ENCODE measurements around the gene SV2C.
"Not testable (repeated sequence)": the region's sequence is repeated elsewhere in the genome, so short reads cannot be mapped to it uniquely, and the experiment has no call there.

SV2C gene

DNA sequence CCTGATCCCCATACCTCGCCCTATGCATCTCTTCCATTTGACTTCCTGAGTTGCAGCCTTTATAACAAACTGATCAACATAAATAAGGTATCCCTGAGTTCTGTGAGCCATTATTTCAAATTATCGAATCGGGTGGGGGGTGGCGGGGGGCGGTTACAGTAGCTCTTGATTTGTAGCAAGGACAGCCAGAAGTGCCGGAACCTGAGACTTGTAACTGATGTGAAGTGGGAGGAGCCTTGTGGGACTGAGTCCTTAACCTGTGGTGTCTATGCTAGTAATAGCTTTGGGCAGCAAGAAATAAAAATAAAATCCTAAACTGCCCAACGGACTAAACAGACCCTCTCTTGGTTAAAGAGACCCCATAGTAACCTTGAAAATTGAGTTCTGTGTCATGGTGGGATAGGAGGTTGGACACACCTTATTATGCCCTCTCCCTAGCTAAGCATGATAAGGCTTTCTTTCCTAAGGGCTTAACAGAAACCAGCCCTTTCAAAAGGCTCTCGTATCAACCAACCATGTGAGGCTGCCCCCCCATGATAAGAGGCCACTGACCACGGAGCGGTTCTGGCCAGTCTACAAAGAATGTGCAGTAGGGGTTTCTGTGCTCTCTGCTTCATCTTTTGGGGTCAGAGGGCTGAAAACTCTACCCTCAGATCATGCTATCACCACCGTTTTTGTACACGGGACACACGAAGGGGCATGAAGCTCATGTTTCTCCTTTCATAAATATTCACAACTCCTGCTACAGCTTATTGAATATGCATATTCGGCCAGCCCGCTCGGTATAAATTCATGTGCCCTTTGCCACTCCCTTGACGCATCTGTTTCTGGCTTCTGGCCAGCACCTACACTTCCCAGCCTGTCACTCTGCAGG, 280.4 kb downstream of the SV2C start:
- no peak for DNase-seq

DNA sequence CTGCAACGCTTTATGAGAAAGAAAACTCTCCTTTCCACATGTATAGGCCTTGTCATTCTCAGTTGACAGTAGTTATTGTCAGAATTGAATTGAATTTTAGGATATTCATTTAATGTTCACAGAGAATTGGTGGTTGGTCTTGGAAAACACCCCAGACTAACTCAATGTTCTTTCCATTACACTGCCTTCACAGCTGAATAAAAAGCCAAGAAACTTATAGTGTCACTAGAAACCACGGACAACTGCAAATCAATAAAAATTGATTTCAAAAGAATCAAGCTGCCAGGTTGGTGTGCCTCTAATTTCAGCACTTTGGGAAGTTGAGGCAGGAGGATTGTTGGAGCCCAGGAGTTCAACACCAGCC, 281.0 kb downstream of the SV2C start:
- no peak for DNase-seq

DNA sequence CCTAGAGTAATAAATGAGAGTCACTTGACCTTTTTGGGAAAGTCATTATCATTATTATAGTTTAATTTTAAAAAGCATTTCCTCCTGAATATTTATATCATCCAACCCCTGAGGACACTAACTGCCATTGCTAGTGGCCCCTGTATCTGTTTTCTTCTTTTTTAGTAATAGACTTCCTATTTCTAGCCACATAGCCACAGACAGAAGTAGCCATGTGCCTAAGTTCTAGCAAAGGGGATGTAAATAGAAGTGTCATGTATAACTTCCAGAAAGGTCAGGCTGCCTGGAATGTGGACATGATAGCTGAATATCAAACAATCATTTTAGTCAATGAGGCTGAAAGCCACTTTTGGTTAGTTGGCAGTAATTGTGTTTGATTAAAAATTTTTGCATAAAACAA, 282.4 kb downstream of the SV2C start:
- DNase-seq = no peak

DNA sequence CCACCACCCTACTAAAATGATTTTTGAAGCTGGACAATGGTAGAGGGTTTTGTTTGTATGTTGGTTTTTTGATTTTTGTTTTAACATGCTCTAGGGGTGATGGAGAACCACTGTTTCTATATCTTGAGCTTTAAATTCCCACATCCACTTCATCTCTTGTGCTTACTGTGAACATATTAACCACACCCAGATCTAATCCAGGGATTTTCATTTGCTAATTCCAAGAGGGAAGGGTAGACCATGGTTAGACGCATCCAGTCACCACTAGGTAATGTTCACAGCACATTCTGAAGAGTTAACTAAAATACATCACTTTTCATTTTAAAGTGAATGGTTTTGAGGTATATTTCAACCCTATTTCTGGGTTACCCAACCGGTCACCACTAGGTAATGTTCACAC, 283.4 kb downstream of the SV2C start:
- DNase-seq = no peak

DNA sequence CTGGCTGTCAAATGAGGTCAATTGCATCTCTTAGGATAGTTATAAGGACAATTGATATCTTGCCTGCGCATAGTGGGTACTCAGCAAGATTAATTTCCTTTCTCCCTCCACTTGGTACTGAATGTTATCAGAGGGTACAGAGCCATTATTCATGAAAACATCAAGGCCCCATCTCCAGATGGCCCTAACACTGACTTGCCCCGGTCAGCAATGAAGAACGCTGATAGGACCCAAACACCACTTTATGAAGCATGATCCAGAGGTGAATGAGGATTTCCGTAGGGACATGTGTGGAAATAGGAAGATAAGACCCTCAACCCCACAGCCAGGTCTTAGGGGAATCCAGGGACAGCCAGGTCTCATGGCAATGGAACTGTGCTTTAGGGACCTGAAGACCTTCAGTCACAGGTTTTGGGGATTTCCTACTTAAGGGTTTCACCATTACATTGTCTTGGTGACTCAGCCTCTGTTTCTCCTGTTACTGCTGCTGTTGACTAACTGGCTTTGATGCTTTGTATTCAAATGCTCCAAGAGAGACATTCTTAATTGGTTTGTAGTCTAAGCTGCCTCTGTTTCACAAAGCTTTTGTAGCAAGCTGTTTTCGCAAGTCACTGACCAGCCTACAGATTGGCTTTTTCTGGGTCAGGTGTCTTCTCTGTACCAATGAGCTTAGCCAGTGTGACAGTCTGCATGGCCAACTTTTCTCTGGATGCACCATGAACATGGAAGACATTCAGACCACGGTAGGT, 284.6 kb downstream of the SV2C start:
- no peak for DNase-seq

DNA sequence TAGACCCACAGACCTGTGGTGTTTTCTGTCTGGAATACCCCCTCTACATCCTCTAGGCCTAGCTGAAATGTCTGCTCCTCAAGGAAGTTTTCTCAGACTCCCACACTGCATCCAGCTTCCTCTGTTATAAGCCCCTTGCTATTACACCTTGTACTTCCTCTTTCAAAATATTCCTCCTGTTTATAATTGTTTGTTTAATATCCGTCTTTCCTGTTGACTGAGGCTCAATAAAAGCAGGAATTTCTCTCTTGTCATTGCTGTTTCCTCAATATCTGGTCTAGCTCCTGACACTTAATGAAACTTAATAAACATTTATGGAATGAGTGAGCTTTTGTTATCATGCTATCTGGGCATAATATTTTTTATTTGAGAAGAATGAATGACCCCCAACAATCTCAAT, 285.8 kb downstream of the SV2C start:
- DNase-seq = no peak

DNA sequence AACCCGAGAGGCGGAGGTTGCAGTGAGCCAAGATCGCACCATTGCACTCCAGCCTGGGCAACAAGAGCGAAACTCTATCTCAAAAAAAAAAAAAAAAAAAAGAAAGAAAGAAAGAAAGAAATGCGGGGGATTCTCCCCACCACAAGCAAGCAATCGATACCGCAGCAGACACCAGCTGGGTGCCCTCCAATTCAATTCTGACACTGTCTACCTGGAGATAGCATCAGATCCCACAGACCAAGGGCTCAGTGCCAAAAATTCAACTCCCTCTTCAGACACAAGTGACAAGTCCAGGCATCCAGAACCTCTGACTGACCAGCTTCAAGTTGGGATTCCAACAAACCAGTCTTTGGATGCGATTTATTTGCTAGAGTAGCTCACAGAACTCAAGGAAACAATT, 286.5 kb downstream of the SV2C start:
- not testable (repeated sequence) for DNase-seq

DNA sequence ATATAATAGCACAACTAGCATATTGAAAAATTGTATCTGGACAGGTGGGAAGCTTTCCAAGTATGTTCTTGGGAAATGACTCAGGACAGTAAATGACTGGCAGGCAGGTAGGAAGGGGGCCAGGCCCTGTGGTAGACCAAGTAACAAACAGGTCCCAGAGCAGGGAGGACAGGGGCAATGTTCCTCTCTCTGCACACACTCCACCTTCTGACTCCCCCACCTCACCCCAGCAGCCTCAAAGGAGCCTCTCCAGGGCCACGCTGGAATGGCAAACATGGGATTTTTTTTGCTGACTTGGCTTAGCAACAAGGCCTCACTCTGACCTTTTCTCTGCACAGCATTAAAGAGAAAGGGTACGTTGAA, 288.8 kb downstream of the SV2C start:
- no peak for DNase-seq

DNA sequence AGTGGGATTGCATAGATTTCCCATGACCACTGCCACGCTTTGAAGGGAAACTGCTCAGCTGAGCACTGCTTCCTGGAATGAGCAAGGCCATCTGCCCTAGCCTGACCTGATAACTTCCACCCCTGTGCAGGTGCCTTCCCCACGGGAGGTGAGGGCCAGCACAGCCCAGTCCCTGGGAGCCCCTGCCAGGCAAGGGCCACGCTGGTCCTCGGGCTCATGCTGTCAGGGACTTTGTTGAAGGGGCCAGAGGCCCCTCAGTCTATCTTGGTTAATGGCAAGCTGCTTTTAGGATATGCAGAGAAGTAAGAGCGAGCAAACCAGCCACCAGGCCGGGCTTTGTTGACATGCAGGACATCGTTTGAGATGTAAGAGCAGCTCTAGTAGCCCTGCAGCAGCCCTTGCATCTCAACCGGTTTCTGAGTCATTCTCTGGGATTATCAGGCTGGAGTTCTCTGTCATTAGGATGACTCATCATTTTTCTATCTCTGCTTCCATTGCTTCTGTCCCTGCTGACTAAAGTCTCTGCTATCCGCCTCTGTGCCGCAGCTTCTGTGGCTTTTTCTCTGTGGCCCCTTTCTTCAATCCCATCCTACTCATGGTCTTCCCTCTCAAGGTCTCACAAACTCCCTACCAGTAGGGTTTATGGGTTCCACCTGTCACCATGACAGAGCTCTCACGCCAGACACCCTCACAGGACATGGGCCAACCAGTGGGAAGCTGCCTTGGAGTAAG, 289.3 kb downstream of the SV2C start:
- DNase-seq = no peak

DNA sequence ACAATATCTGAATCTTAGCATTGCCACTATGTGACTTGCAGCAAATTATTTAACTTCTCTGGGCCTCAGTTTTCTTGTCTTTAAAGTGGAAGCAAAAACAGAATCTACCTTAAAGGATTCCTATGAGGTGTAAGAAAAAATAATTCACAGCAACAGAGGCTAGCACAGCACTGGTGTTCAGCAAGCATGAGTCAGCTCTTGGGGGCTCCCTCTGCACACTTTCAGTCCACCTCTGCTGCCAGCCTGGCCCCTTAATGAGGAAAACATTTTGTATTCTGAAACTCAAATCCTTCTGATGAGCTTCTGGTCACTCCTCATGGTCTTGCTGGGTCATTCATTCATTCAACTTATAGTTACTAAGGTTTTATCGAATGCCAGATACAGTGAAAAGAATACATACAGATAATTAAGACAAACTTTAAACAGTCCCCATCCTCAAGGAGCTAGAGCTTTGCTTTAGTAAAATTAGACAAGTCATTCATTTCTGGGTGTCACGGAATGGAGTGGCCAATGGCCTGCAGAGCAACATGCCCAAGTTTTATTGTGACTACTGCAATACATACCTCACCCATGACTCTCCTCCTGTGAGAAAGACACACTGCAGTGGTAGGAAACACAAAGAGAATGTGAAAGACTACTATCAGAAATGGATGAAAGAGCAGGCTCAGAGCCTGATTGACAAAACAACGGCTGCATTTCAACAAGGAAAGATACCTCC, 293.1 kb downstream of the SV2C start:
- no peak for DNase-seq

DNA sequence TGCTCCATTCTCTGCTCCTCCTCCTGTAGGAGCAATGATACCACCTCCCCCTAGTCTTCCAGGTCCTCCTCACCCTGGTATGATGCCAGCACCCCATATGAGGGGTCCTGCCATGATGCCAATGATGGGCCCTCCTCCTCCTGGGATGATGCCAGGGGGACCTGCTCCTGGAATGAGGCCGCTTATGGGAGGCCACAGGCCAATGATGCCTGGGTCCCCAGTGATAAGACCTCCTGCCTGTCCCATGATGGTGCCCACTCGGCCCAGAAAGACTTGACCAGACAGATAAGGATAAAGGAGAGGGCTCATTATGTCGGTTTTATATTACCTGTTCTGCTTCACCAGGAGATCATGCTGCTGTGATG, 293.7 kb downstream of the SV2C start:
- DNase-seq = no peak

DNA sequence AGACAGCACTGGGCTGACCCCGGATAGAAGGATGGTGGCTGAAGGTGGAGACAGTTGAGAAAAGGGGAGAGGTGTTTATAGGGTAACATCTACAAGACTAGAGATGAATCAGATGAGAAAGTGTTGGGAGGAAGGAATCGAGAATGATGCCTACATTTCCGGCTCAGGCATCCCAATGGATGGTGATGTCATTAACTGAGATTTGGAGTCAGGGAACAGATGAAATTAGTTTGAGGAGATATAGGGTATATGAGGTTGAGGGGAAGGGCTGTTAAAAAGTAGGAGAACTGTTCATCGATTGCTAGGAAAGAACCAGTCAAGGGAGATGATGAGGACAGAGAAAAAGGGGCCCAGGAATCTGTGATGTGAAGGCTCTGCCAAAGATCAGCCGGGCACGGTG, 295.2 kb downstream of the SV2C start:
- DNase-seq = no peak

DNA sequence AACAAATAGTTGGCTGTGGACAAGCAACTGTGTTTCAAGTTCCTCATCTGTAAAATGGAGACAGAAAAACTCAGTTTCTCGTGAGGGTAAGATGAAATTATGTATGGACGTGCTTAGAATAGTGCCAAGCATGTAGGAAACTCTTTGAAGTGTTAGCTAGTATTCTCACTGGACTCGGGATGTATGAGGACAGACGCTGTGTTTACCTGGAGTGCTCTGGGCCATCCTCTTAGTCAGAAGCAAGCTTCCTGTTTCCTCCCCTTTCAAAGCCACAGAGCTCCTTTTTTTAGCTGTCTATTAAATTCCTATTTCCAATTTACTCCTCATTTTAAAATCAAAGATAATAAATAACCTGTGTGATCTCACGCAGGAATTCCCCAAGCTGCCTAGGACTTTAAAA, 296.1 kb downstream of the SV2C start:
- DNase-seq = no peak

DNA sequence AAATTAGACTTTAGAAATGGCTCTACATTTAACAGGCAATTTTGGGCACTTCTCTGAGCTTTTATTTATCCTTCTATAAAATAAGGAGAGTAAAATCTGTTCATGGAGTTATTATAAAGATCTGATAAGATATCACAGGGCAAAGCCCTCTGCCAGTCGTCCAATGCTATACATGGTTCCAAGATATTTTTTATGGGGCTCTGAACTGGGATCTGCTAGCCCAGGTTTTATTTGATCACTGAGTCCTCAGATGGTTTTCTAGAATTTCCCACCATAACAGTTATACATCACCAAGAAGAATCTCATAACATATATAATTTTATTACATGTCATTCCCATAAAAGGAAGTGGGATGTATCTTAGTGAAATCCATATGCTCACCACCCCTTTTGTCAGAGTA, 296.7 kb downstream of the SV2C start:
- no peak for DNase-seq

DNA sequence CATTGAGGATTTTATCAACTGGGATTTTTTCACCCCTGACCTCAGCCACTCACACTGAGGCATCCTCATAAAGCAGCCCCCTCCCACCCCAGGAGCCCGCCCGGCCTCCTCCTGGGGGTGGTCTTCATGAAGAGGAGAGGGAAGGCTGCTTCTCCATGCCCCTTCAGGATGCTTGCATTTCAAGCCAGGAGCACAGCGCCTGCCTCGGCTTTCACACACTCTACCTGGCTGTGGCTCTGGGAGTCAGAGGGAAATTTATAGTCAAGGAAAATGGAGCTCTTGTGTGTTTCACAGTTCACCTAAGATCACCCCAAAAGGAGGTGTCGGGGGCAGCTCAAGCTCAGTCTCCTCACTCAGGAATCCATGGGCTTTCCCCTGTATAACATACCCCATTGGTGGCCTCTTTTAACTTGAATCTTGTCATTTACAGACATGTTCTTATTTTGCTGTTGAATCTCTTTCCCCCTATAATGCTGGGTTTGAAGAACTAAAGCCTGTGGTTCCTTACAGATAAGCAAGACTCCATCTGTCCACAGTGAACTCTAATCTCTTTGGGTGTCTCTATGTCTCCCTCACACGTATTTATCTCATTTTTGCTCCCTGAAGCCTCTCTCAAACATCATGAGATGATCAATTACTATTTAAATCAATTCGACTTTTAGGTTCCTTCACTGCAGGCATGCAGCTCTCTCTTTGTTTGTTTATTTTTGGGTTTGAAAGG, 297.3 kb downstream of the SV2C start:
- no peak for DNase-seq

DNA sequence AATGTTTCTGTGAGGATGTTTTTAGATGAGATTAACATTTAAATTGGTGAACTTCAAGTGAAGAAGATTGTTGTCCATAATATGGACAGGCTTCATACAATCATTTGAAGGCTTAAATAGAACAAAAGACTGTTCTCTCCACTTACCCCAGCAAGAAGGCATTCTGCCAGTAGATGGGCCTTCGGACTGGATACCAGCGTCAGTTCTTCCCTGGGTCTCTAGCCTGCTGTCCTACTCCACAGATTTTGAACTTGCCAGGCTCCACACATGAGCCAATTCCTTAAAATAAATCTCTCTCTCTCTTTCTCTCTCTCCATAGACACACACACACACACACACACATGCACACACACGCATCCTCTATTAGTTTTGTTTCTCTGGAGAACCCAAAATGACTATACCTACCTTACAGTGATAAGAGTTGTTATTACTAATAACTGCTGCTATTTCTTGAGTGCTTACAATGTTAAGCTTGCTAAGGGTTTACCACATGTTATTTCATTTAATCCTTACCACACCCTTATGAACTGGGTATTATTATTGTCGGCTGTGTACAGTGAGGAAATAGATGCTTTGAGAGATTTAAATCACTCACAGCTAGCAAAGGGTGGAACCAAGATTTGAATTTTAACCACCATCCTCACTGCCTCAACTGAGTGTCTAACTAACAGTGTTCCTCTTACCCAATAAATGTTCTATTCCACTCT, 300.1 kb downstream of the SV2C start:
- no peak for DNase-seq

DNA sequence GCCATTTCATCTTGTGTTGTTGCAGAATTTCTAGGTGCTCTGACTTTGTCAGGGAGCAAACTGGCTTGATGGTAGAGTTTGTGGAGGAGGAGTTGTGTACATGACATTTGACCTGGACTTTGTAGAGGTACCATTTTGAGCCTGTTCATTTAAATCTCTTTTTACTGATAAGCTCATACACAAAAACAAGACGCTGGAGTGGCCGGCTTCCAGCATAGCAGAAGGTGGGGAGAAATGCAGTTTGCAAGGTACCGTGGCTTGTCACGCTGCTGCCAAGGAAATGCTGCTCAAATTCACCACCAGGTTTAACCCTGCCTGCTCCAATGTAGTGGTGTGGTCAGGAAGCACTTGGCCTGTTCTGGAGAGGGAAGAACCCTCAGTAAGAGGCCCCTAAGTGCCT, 301.0 kb downstream of the SV2C start:
- DNase-seq = no peak

DNA sequence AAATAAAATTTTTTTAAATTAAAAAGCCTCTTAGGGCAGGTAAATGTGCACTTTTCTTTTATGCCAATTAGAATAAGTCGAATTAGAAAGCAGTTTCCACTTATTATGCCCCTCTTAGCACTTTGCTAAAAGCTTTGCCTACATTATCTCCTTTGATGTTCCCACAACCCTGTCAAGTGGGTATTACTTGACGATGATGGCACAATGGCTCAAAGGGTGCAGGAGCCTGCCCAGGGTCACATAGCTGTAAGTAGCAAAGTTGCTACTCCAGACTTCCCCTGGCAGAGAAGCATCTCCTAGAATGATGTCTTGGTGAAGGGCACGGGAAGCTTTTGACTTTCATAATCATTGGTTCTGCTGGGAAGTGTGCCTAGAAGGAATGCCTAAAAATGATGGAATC, 301.5 kb downstream of the SV2C start:
- DNase-seq = no peak

DNA sequence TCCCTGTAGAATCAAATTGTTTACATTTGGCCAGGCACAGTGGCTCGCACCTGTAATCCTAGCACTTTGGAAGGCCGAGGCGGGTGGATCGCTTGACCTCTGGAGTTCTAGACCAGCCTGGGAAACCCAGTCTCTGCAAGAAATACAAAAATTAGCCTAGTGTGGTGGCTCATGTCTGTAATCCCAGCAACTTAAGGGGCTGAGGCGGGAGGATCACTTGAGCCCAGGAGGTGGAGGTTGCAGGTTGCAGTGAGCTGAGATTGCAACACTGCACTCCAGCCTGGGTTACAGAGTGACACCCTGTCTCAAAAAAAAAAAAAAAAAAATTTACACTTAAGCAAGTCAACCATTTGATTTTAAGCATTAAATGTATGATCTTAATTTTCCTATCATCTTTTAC, 302.4 kb downstream of the SV2C start:
- no peak for DNase-seq

DNA sequence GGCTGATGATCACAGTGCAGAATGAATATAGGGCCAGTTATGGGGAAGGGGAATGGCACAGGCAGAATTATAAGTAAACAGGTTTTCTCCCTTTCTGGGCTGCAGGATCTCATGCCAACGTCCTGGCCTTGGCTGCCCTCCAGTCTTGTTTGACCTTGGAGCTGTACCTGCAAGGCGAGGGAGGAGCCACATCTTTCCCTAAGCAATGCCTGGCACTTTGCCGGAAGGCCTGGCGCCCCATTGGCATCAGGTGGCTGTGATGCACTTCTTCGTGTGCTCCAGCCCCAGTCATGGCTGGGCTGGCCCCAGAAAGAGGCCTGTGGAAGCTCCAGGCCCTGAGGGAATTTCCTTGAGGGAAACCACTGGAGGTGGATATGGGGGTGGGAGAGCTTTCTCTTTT, 303.2 kb downstream of the SV2C start:
- DNase-seq = no peak

DNA sequence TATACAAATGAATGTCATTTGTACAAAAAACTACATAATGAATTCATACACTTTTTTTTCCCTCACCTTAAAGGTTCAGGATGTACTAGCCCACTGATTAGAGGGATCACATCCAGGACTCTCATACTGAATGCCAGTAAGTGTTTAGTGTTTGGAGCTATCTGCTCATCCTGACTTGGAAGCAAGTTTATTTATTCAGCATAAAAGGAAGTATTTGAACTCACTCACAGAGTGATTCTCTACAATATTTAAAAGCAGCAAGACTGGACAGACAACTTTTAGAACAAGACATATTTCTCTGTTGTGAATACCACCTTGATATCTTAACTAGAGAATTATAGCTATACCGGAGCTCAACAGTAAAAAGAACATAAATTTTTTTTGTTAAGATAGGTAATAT, 305.1 kb downstream of the SV2C start:
- no peak for DNase-seq
